Heart left ventricle (tissue), 16 donors: ENCODE data around the gene LGR5. TPM values are rescaled to one million over a fixed set of nuclear protein-coding genes. Genes with fewer than 3 reads are reported as not detected.

Experiments
- ATAC-seq, 4 donors: fragments of 200-7000 bp; cut with Tn5 transposase; one replicate each; pipeline ENCODE4 v1.9.1; 2020 to 2022; ENCODE audit warnings: moderate library complexity in 4 of 4, mild to moderate bottlenecking in 3 of 4, moderate number of reproducible peaks in 1 of 4
- DNase-seq, 5 donors: peaks; one replicate each; pipeline ENCODE4 v3.0.0-alpha.2; 2020
- H3K27ac ChIP-seq, 12 donors: fragments of 200-600 bp; sonication (generic) in 4 of 12; one replicate each; pipeline versions ENCODE4 v1.5.0 to v1.8.0; 2016 to 2022; ENCODE audit warnings: mild to moderate bottlenecking in 2 of 12
- H3K27me3 ChIP-seq, 9 donors: fragments of 200-600 bp; sonication (generic) in 2 of 9; one replicate each; pipeline versions ENCODE4 v1.5.1 to v1.8.0; 2016 to 2022; ENCODE audit warnings: mild to moderate bottlenecking in 3 of 9
- H3K36me3 ChIP-seq, 9 donors: fragments of 200-600 bp; sonication (generic) in 2 of 9; one replicate each; pipeline versions ENCODE4 v1.5.0 to v1.8.0; 2018 to 2022; ENCODE audit warnings: mild to moderate bottlenecking in 2 of 9
- H3K4me1 ChIP-seq, 12 donors: fragments of 200-600 bp; sonication (generic) in 4 of 12; one replicate each; pipeline versions ENCODE4 v1.5.0 to v1.8.0; 2016 to 2022; ENCODE audit warnings: mild to moderate bottlenecking in 3 of 12
- H3K4me3 ChIP-seq, 12 donors: fragments of 200-600 bp; sonication (generic) in 4 of 12; one replicate each; pipeline versions ENCODE4 v1.5.0 to v1.8.0; 2017 to 2022; ENCODE audit warnings: mild to moderate bottlenecking in 9 of 12, moderate library complexity in 4 of 12
- H3K9me3 ChIP-seq, 12 donors: fragments of 200-600 bp; sonication (generic) in 4 of 12; one replicate each; pipeline versions ENCODE4 v1.5.0 to v1.8.0; 2016 to 2022; ENCODE audit warnings: mild to moderate bottlenecking in 1 of 12
- POLR2A ChIP-seq, 2 donors: fragments of 450-650 bp; IDR thresholded peaks; one replicate each; pipeline ENCODE4 v1.6.1; 2017; ENCODE audit warnings: antibody characterized with exemption in 2 of 2, mild to moderate bottlenecking in 2 of 2, moderate library complexity in 2 of 2
- WGBS, 4 donors: extraction: QIAGEN DNeasy Blood & Tissue Kit in 2 of 4; methylation state at CpG; one replicate each; pipeline versions ENCODE4 v1.1.5 to v1.1.7; 2013 to 2018; 5-methylcytosine and 5-hydroxymethylcytosine counted together
- intact Hi-C, 10 donors: fragments of 100-400 bp; cut with DNase I; formaldehyde crosslinking; loops; one replicate each; pipeline versions ENCODE4 v1.11.1 to v1.14.2; 2022
- polyA plus RNA-seq, 2 donors: library from polyadenylated mRNA; stranded (reverse); fragments of 200-250 nt; gene quantifications; one replicate each; pipeline ENCODE4 v1.2.3, GENCODE V29; 2013
- total RNA-seq, 9 donors: library from RNA; depleted of rRNA in 2 of 9; stranded (reverse); fragments of >200 nt in 2 of 9; fragmentation: NEBNext Ultra II Directional in 3 of 9; extraction: Animal tissue kit (Norgen Biotek cat#: 25700) in 3 of 9; gene quantifications; one replicate each; pipeline versions ENCODE4 v1.1.0 to v1.2.4, GENCODE V29; 2016 to 2023
- TF ChIP-seq, protein P1 (sequence below), 12 donors: fragments of 200-600 bp; sonication (generic) in 4 of 12; IDR thresholded peaks; one replicate each; pipeline versions ENCODE4 v1.5.0 to v1.8.0; 2018 to 2022; ENCODE audit warnings: antibody characterized with exemption in 12 of 12, mild to moderate bottlenecking in 5 of 12
- donor health status: ischemic (EF 13 %, LVEDD 7.1; RV severe dilation, severe dysfunction).
- donor health status: healthy with polysubstance abuse.
- donor health status: DM: no; HTN: yes; CAD: no.
- donor health status: DM: no; HTN: no; CAD: no.
- donor health status: ischemic (EF 25% LVEDD 6.9; RV normal size, moderate dysfunction).
- donor health status: ischemic (EF 25% LVEDD 5.7; RV mildly dilated, moderate dysfunction).
- donor health status: healthy.
- donor health status: DM: yes; HTN: yes; CAD: no.
- donor health status: ischemic (EF 35%, LVEDD 5.7; RV mildly dilated, moderate dysfunction).
- donor health status: nonischemic (EF 11% LVEDD 7.7; RV severe dilation, severe dysfunction).
- donor health status: DM: yes; HTN: yes; CAD: no.
- donor health status: PGD.
- donor health status: ischemic (EF 29% LVEDD 5.4; RV normal size, mild dysfunction).
- donor health status: nonischemic (EF 23%, LVEDD 6.1; RV moderate dilation, normal function).

Gene LGR5
- total and polyA plus RNA-seq, 11 donors: 0.03 to 0.20 (median 0.13) TPM; not detected in 7

DNA sequence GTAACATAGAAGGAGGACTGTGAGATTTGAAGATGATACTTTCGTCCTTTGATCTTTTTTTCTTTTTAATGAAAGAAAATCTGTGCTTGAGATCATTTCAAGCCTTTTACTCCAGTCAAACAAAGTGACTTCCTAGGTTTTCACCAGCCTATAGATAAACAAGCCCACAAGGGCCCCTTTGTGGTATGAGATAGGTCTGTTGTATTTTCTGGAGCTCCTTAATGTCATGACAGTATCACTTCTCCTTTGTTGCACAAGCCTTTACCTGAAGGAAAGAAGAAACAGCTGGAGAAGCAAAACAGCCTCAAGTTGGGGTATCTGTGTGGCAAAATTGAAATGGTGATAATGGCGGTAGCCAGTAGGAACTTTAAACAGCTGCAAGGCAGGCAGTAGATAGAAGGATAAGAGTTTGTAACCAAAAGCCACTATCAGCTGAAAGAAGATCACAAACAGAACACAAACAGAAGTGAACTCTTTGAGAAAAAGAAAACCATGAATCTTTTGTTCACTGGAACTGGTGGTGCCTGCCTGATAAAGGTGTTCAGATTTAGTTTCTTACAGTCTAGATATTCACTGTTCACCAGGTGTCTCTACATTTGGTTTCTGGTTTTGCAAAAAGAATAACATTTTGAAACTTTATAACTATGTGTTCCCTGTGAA is 96.8 kb downstream of the LGR5 start:
- Histone ChIP-seq H3K9me3 (no peaks in the 10 kb centered on the region), H3K27me3 (peaks cover 0 to 8% (median 0%) of the 10 kb centered on the region in 9 donors), H3K4me1 (no peaks in the 10 kb centered on the region), H3K27ac (no peak overlapping the region), H3K4me3 (no peak overlapping the region), H3K36me3 (no peaks in the 10 kb centered on the region)
- ATAC-seq (no peak), DNase-seq (no peak)
- TF ChIP-seq, protein P1, sequence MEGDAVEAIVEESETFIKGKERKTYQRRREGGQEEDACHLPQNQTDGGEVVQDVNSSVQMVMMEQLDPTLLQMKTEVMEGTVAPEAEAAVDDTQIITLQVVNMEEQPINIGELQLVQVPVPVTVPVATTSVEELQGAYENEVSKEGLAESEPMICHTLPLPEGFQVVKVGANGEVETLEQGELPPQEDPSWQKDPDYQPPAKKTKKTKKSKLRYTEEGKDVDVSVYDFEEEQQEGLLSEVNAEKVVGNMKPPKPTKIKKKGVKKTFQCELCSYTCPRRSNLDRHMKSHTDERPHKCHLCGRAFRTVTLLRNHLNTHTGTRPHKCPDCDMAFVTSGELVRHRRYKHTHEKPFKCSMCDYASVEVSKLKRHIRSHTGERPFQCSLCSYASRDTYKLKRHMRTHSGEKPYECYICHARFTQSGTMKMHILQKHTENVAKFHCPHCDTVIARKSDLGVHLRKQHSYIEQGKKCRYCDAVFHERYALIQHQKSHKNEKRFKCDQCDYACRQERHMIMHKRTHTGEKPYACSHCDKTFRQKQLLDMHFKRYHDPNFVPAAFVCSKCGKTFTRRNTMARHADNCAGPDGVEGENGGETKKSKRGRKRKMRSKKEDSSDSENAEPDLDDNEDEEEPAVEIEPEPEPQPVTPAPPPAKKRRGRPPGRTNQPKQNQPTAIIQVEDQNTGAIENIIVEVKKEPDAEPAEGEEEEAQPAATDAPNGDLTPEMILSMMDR (IDR thresholded peaks at IDR 0.05): no peak
- TF ChIP-seq POLR2A (IDR thresholded peaks at IDR 0.05): no peak
- intact Hi-C loops: no loop called here
- WGBS, 4 donors: 69 to 75% (median 70%) methylated on average over 2 of the region's 2 CpGs

DNA sequence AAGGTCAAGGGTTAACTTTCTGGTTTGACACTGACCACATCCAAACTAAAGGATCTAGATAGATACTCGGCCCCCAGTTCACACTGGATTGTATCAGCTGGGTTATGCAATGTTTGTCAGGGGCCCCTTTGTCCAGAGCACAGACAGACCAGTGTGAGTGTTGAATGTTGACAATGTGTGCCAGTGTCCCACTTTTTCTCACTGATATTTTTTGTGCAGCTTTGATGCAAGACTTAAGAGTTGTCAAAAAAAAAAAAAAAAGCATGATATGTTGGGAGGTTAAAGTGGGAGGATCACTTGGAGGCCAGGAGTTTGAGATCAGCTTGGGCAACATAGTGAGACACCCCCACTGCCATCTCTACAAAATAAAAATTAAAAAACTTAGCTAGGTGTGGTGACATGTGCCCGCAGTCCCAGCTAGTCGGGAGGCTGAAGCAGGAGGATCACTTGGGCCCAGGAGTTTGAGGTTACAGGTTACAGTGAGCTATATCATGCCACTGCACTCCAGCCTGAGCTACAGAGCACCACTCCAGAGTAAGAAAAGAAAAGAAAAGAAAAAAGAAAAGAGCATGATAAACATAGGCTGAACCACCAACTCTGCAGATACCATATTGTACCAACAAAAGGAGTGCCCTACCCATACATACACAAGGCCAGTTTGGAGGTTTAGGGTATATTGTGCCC is 97.5 kb downstream of the LGR5 start:
- H3K36me3 ChIP-seq: no peaks in the 10 kb centered on the region

DNA sequence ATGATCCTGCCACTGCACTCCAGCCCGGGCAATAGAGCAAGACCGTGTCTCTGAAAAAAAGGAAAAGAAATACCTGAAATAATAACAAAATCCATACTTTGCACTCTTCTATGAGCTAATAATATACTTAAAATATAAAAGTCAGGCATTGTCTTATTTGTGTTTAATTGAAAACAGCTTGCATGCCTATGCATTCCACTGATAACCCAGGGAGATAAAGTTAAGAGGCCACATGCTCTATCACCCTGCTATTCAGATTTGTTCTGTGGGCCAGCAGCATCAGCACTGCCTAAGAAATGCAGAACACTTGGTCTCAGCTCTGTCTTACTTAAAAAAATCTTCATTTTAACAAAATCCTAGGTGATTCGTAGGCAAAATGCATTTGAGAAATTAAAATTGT is 99.2 kb downstream of the LGR5 start:
- intact Hi-C loops: no loop called here
- WGBS, 4 donors: 75 to 84% (median 83%) methylated on average over 3 of the region's 3 CpGs
- no peak for TF ChIP-seq POLR2A (IDR thresholded peaks at IDR 0.05)
- TF ChIP-seq, protein P1 (IDR thresholded peaks at IDR 0.05): no peak

More for the DNA sequence above, 97.5 kb downstream of the LGR5 start:
- Histone ChIP-seq H3K27ac (no peak overlapping the region), H3K27me3 (peaks cover 0 to 8% (median 0%) of the 10 kb centered on the region in 9 donors), H3K4me1 (no peaks in the 10 kb centered on the region), H3K9me3 (no peaks in the 10 kb centered on the region), H3K4me3 (no peak overlapping the region)
- intact Hi-C loops: no loop called here
- DNase-seq (no peak), ATAC-seq (no peak)
- TF ChIP-seq, protein P1 (IDR thresholded peaks at IDR 0.05): no peak
- 76 to 84% (median 80%) methylated on average over 3 of the region's 3 CpGs for WGBS, 4 donors

DNA sequence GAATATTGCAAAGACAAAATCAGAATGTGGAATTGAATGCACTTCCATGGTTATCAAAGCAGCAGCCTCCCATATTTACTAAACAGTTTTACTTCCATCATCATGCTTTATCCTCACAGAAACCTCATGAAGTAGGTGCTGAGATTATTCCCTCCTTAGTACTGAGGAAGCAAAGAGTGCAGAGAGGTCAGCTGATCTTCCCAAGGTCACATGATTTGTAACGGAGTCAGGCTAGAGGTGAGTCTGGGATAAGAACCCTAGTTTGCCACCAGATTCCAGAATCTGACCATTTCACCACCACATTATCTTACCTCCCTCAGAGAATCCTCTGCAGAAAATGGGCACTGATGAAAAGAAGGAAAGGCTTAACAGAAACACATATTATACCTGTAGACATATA is 102.0 kb downstream of the LGR5 start:
- Histone ChIP-seq H3K4me1 (no peaks in the 10 kb centered on the region), H3K27me3 (peaks cover 0 to 8% (median 0%) of the 10 kb centered on the region in 9 donors), H3K9me3 (no peaks in the 10 kb centered on the region), H3K27ac (no peak overlapping the region), H3K4me3 (no peak overlapping the region), H3K36me3 (no peaks in the 10 kb centered on the region)
- 49 to 77% (median 57%) methylated on average over 1 of the region's 1 CpG for WGBS, 4 donors
- DNase-seq: no peak
- TF ChIP-seq, protein P1 (IDR thresholded peaks at IDR 0.05): no peak
- no peak for TF ChIP-seq POLR2A (IDR thresholded peaks at IDR 0.05)
- ATAC-seq: no peak
- intact Hi-C loops: no loop called here

More for the DNA sequence above, 99.2 kb downstream of the LGR5 start:
- no peaks in the 10 kb centered on the region for H3K9me3 ChIP-seq
- ATAC-seq (no peak), DNase-seq (no peak)
- H3K27me3 ChIP-seq: peaks cover 0 to 8% (median 0%) of the 10 kb centered on the region in 9 donors
- no peak overlapping the region for H3K27ac ChIP-seq
- no peaks in the 10 kb centered on the region for H3K4me1 ChIP-seq
- H3K36me3 ChIP-seq: no peaks in the 10 kb centered on the region
- no peak overlapping the region for H3K4me3 ChIP-seq
